Glomerular visceral epithelial cell (primary cell): ENCODE measurements around the gene RNU5D-1.
A peak's percentile ranks its signal among the peaks of the same experiment; 100 is the strongest.

ENCODE experiments used
- DNase-seq: peaks from one replicate; pipeline ENCODE4 v3.0.0-alpha.2; 2016; ENCODE audit errors: extremely low spot score

RNU5D-1 gene

GRCh38 chr1:44733365-44733764 lies 2.4 kb upstream of the RNU5D-1 start:
- peak; percentile 70 for DNase-seq

- DNase-seq: no peak
These were observed 5.8 kb downstream of the RNU5D-1 start for GRCh38 chr1:44724955-44725698.

- no peak for DNase-seq
These were observed 6.5 kb downstream of the RNU5D-1 start for GRCh38 chr1:44724296-44724954.

- no peak for DNase-seq
These were observed 7.3 kb downstream of the RNU5D-1 start for GRCh38 chr1:44723496-44724295.

- no peak for DNase-seq
These were observed 7.9 kb downstream of the RNU5D-1 start for GRCh38 chr1:44723064-44723463.

- DNase-seq: peak; percentile 94
These were observed 9.2 kb downstream of the RNU5D-1 start for GRCh38 chr1:44721485-44722361.

GRCh38 chr1:44720281-44720680 lies 10.7 kb downstream of the RNU5D-1 start:
- DNase-seq: no peak

GRCh38 chr1:44719318-44719717 lies 11.7 kb downstream of the RNU5D-1 start:
- DNase-seq: no peak

- no peak for DNase-seq
These were observed 12.9 kb downstream of the RNU5D-1 start for GRCh38 chr1:44718091-44718490.

- DNase-seq: no peak
These were observed 13.3 kb downstream of the RNU5D-1 start for GRCh38 chr1:44717653-44718052.

GRCh38 chr1:44717156-44717555 lies 13.8 kb downstream of the RNU5D-1 start:
- DNase-seq: peak; percentile 53

- peak; percentile 77 for DNase-seq
These were observed 15.9 kb downstream of the RNU5D-1 start for GRCh38 chr1:44714944-44715571.

GRCh38 chr1:44714532-44714931 lies 16.4 kb downstream of the RNU5D-1 start:
- DNase-seq: no peak

- no peak for DNase-seq
These were observed 17.6 kb downstream of the RNU5D-1 start for GRCh38 chr1:44713321-44713781.

GRCh38 chr1:44707959-44708831 lies 22.8 kb downstream of the RNU5D-1 start:
- DNase-seq: no peak

- peak; percentile 68 for DNase-seq
These were observed 23.7 kb downstream of the RNU5D-1 start for GRCh38 chr1:44707112-44707881.

- DNase-seq: no peak
These were observed 25.0 kb downstream of the RNU5D-1 start for GRCh38 chr1:44705938-44706337.

GRCh38 chr1:44705470-44705869 lies 25.5 kb downstream of the RNU5D-1 start:
- no peak for DNase-seq

- no peak for DNase-seq
These were observed 29.8 kb downstream of the RNU5D-1 start for GRCh38 chr1:44701141-44701573.
